Pancreas (tissue), 10 donors: ENCODE measurements around the gene APP. TPM values are rescaled to one million over a fixed set of nuclear protein-coding genes. Genes with fewer than 3 reads are reported as not detected.

Experiments used
- ATAC-seq, 4 donors: fragments of 200-7000 bp; cut with Tn5 transposase; one replicate each; pipeline versions ENCODE4 v1.8.0 to v1.9.1; 2020; ENCODE audit warnings: mild to moderate bottlenecking in 4 of 4, moderate library complexity in 4 of 4
- DNase-seq, 6 donors: peaks; one replicate each; pipeline ENCODE4 v3.0.0-alpha.2; 2020
- FAIRE-seq: peaks from 2 replicates; lab custom pipeline; 2012; peaks lifted over from hg19 to GRCh38; lab: Jason Lieb, UNC
- H3K27ac ChIP-seq, 4 donors: fragments of 200-600 bp; sonication (generic); 1 replicate in 3 of 4; 2 replicates in 1 of 4; pipeline versions ENCODE4 v1.5.0 to v1.8.0; 2020
- H3K27me3 ChIP-seq, 4 donors: fragments of 200-600 bp; one replicate each; pipeline ENCODE4 v1.8.0; 2021
- H3K36me3 ChIP-seq, 3 donors: fragments of 200-600 bp; sonication (generic) in 1 of 3; one replicate each; pipeline versions ENCODE4 v1.5.0 to v1.8.0; 2020 to 2021
- H3K4me1 ChIP-seq, 3 donors: fragments of 200-600 bp; one replicate each; pipeline ENCODE4 v1.8.0; 2021
- H3K4me3 ChIP-seq, 4 donors: fragments of 200-600 bp; sonication (generic) in 2 of 4; one replicate each; pipeline versions ENCODE4 v1.5.0 to v1.8.0; 2020 to 2021
- H3K9me3 ChIP-seq, 4 donors: fragments of 200-600 bp; one replicate each; pipeline ENCODE4 v1.8.0; 2021
- CTCF ChIP-seq, 4 donors: fragments of 200-600 bp; sonication (generic) in 3 of 4; IDR thresholded peaks; one replicate each; pipeline versions ENCODE4 v1.5.0 to v1.8.0; 2021; ENCODE audit warnings: antibody characterized with exemption in 4 of 4
- WGBS, 2 donors: extraction: QIAGEN DNeasy Blood & Tissue Kit; methylation state at CpG; one replicate each; pipeline ENCODE4 v1.1.7; 2013; 5-methylcytosine and 5-hydroxymethylcytosine counted together
- intact Hi-C, 3 donors: fragments of 100-400 bp; cut with DNase I; formaldehyde crosslinking; loops; one replicate each; pipeline versions ENCODE4 v1.11.1 to v1.14.2; 2022
- polyA plus RNA-seq, 2 donors: library from polyadenylated mRNA; stranded (reverse); fragments of 200-250 nt; gene quantifications; one replicate each; pipeline ENCODE4 v1.2.3, GENCODE V29; 2013
- total RNA-seq, 6 donors: library from RNA; stranded (reverse); fragmentation: NEBNext Ultra II Directional in 4 of 6; extraction: Animal tissue kit (Norgen Biotek cat#: 25700) in 4 of 6; gene quantifications; one replicate each; pipeline versions ENCODE4 v1.2.1 to v1.2.4, GENCODE V29; 2021 to 2023
- donor health status: healthy with polysubstance abuse.
- donor health status: DM: no; HTN: no; CAD: no; lungs with moderate emphysema.
- donor health status: DM: no; HTN: no; CAD: no.
- donor health status: control.
- donor health status: control.
- donor health status: Bipolar disorder and iron deficiency.
- donor health status: DM: yes; HTN: yes; CAD: no.
- donor health status: DM: no; HTN: no; CAD: no.
- donor health status: DM: no; HTN: no; CAD: no.
- donor health status: DM: yes; HTN: yes; CAD: no.

APP gene
- total and polyA plus RNA-seq, 8 donors = 50.7 to 372 (median 165) TPM

GRCh38 chr21:26116456-26117011 lies 54.0 kb downstream of the APP start:
- no peaks in the 10 kb centered on the region for H3K27me3 ChIP-seq
- H3K36me3 ChIP-seq = no peaks in the 10 kb centered on the region
- no peaks in the 10 kb centered on the region for H3K9me3 ChIP-seq
- peak; percentile 15 to 72 (median 40) for ATAC-seq
- DNase-seq = peak in 2 of 6 donors; percentile 30 to 33
- no peak for FAIRE-seq
- WGBS, 2 donors = 46 to 54% methylated on average over 5 of the region's 5 CpGs
- H3K27ac ChIP-seq = peak overlapping the region; percentile 15 to 63 (median 52)
- peaks cover 15 to 38% (median 29%) of the 10 kb centered on the region in 3 donors for H3K4me1 ChIP-seq
- intact Hi-C loops = no loop called here
- no peak overlapping the region for H3K4me3 ChIP-seq
- no peak for TF ChIP-seq CTCF (IDR thresholded peaks at IDR 0.05)

- H3K4me3 ChIP-seq = no peak overlapping the region
- ATAC-seq = peak in 2 of 4 donors; percentile 17 to 23
- peak; percentile 39 for FAIRE-seq
- H3K36me3 ChIP-seq = no peaks in the 10 kb centered on the region
- H3K4me1 ChIP-seq = peaks cover 15 to 38% (median 34%) of the 10 kb centered on the region in 3 donors
- no peak for TF ChIP-seq CTCF (IDR thresholded peaks at IDR 0.05)
- no peaks in the 10 kb centered on the region for H3K9me3 ChIP-seq
- peak overlapping the region in 3 of 4 donors; percentile 15 to 60 (median 45) for H3K27ac ChIP-seq
- no peak for DNase-seq
- H3K27me3 ChIP-seq = no peaks in the 10 kb centered on the region
- intact Hi-C loops = no loop called here
- 27 to 38% methylated on average over 2 of the region's 2 CpGs for WGBS, 2 donors
Observed at GRCh38 chr21:26115899-26116298, 54.7 kb downstream of the APP start.

- Histone ChIP-seq H3K9me3 (no peaks in the 10 kb centered on the region), H3K27ac (peak overlapping the region in 2 of 4 donors; percentile 45 to 60), H3K4me3 (no peak overlapping the region), H3K36me3 (no peaks in the 10 kb centered on the region), H3K27me3 (no peaks in the 10 kb centered on the region), H3K4me1 (peaks cover 15 to 38% (median 38%) of the 10 kb centered on the region in 3 donors)
- FAIRE-seq (no peak), ATAC-seq (peak in 1 of 4 donors; percentile 13), DNase-seq (peak in 2 of 6 donors; percentile 25 to 35)
- TF ChIP-seq CTCF (IDR thresholded peaks at IDR 0.05) = no peak
- intact Hi-C loops = no loop called here
- 59 to 63% methylated on average over 3 of the region's 3 CpGs for WGBS, 2 donors
Observed at GRCh38 chr21:26115305-26115704, 55.3 kb downstream of the APP start.

GRCh38 chr21:26112975-26113374 lies 57.6 kb downstream of the APP start:
- peak in 1 of 6 donors; percentile 38 for DNase-seq
- Histone ChIP-seq H3K4me3 (no peak overlapping the region), H3K36me3 (peaks cover 0 to 4% (median 0%) of the 10 kb centered on the region in 3 donors), H3K9me3 (no peaks in the 10 kb centered on the region), H3K27me3 (no peaks in the 10 kb centered on the region), H3K4me1 (peaks cover 15 to 37% (median 33%) of the 10 kb centered on the region in 3 donors), H3K27ac (peak overlapping the region in 2 of 4 donors; percentile 36 to 42)
- WGBS, 2 donors = 13 to 19% methylated on average over 3 of the region's 3 CpGs
- intact Hi-C loops = no loop called here
- ATAC-seq = peak; percentile 56 to 76 (median 60)
- no peak for FAIRE-seq
- no peak for TF ChIP-seq CTCF (IDR thresholded peaks at IDR 0.05)

GRCh38 chr21:26112127-26112742 lies 58.3 kb downstream of the APP start:
- no peak for DNase-seq
- Histone ChIP-seq H3K4me1 (peaks cover 15 to 30% (median 29%) of the 10 kb centered on the region in 3 donors), H3K27ac (peak overlapping the region in 2 of 4 donors; percentile 36 to 42), H3K27me3 (no peaks in the 10 kb centered on the region), H3K4me3 (no peak overlapping the region), H3K36me3 (peaks cover 0 to 4% (median 0%) of the 10 kb centered on the region in 3 donors), H3K9me3 (no peaks in the 10 kb centered on the region)
- 78 to 79% methylated on average over 7 of the region's 7 CpGs for WGBS, 2 donors
- TF ChIP-seq CTCF (IDR thresholded peaks at IDR 0.05) = no peak
- intact Hi-C loops = no loop called here
- FAIRE-seq = no peak
- ATAC-seq = peak; percentile 37 to 66 (median 49)
